Keratinocyte (primary cell): ENCODE data around the gene PGAP3.

Source experiments
- CTCF ChIP-seq, 3 experiments: IDR thresholded peaks in 1 of 3; conservative IDR thresholded peaks in 1 of 3; optimal IDR thresholded peaks in 1 of 3; 2 replicates in 2 of 3; 3 replicates in 1 of 3; pipeline versions ENCODE3 to v1.5.1; 2011; ENCODE audit warnings: low read length in 3 of 3, mild to moderate bottlenecking in 3 of 3, moderate library complexity in 2 of 3, control low read depth in 1 of 3, inconsistent platforms in 1 of 3; ENCODE audit not compliant: insufficient read depth in 2 of 3; ENCODE audit errors: extremely low read depth in 1 of 3
- EZH2 ChIP-seq: IDR thresholded peaks from one replicate; pipeline ENCODE4 v1.6.1; 2012; ENCODE audit warnings: inconsistent platforms, mild to moderate bottlenecking, low read length, moderate library complexity

GRCh38 chr17:39687101-39687545 lies 734 bp downstream of the PGAP3 start:
- TF ChIP-seq CTCF (optimal IDR thresholded peaks at IDR 0.05 in 1 of 3, IDR thresholded peaks at IDR 0.05 in 1 of 3, conservative IDR thresholded peaks at IDR 0.05 in 1 of 3; ENCODE audit: extremely low read depth in 1 of 3, insufficient read depth in 2 of 3, low read length in 3 of 3), result no peak
- TF ChIP-seq EZH2, result no peak
